ENCODE measurements around the gene LHPP. TPM values are rescaled to one million over a fixed set of nuclear protein-coding genes. Genes with fewer than 3 reads are reported as not detected.
"Not testable (repeated sequence)": the region's sequence is repeated elsewhere in the genome, so short reads cannot be mapped to it uniquely, and the experiment has no call there.

Gene LHPP
- total RNA-seq, 4 donors from 2014 or later = 20.3 to 116 (median 22.4) TPM

DNA sequence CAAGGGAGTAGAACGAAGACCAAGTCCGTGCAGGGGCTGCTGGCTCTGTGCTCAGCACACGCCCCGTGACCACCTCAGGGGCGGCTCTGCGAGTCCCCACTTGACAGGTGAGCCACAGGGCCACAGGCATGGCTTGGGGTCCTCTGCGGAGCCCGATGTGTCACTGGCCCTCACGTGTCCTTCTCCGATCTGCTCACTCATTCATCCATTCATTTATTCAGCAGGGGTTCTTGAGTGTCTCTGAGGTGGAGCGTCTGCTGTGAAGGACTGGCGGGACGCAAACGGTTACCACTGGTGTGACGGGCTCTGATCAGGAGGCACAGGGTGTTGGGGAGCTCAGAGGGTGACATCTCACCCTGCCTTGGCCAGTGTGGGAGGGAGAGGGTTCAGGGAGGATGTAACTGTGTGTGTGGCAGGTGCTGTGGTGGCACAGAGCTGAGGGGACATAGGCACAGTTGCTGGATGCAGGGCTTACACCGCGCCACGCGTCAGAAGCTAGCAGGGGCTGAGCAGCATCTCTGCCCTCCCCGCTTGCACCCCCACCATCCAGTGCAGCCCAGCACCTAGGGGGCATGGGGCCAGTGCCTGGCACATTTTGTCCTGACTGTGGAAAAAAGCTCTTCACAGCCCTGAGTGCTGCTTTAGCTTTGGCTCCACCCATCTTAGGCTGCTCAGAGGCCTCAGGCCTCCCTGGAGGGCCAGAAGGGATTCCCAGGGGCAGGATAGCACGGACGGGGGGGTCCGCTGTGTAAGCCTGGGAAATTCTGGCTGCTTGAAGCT, 116.8 kb downstream of the LHPP start:
- WGBS, 2 donors (ENCODE audit: low coverage in 1 of 2) = 93% methylated on average over 23 of the region's 23 CpGs; no CpG with 5 or more reads in 1 of the 2 donors
- in situ Hi-C loops (cut with MboI; ENCODE audit: low pct_ligation_motif_present in 1 of 4, low pct_unique_long_range_greater_than_20kb in 1 of 4, low sequenced_read_pairs in 3 of 4) = no loop called here
- intact Hi-C loops (cut with DNase I; ENCODE audit: low total_unique reads) = no loop called here
- no peak for DNase-seq
- no peaks in the 10 kb centered on the region for H3K27me3 ChIP-seq
- no peak overlapping the region for H3K4me3 ChIP-seq
- H3K36me3 ChIP-seq = no peaks in the 10 kb centered on the region
- no peak overlapping the region for H3K27ac ChIP-seq
- TF ChIP-seq, protein P1, sequence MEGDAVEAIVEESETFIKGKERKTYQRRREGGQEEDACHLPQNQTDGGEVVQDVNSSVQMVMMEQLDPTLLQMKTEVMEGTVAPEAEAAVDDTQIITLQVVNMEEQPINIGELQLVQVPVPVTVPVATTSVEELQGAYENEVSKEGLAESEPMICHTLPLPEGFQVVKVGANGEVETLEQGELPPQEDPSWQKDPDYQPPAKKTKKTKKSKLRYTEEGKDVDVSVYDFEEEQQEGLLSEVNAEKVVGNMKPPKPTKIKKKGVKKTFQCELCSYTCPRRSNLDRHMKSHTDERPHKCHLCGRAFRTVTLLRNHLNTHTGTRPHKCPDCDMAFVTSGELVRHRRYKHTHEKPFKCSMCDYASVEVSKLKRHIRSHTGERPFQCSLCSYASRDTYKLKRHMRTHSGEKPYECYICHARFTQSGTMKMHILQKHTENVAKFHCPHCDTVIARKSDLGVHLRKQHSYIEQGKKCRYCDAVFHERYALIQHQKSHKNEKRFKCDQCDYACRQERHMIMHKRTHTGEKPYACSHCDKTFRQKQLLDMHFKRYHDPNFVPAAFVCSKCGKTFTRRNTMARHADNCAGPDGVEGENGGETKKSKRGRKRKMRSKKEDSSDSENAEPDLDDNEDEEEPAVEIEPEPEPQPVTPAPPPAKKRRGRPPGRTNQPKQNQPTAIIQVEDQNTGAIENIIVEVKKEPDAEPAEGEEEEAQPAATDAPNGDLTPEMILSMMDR (IDR thresholded peaks at IDR 0.05) = no peak
- TF ChIP-seq POLR2A (IDR thresholded peaks at IDR 0.05) = no peak
- TF ChIP-seq POLR2AphosphoS5 (IDR thresholded peaks at IDR 0.05) = no peak
- TF ChIP-seq EP300 (IDR thresholded peaks at IDR 0.05; ENCODE audit: low read depth) = no peak
- H3K4me1 ChIP-seq = no peaks in the 10 kb centered on the region
- H3K9me3 ChIP-seq = no peaks in the 10 kb centered on the region

DNA sequence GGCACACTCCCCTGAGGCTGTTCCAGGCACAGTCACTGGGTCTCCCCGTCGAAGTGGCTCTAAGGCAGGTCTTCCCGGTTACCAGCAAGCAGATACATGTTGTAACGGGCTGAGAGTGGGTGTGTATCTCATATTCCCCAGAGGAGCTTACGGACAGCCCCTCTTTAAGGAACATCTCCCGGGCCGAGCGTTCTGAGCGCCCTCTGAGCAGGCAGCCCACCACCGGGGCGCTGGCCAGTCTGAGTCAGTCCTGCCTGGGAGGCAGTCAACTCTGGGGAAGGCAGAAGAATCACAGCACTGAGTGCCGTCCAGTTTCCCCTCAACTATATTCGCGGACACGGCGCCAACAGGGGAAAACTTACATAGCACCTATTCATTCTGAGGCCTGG, 117.4 kb downstream of the LHPP start:
- Histone ChIP-seq H3K27me3 (no peaks in the 10 kb centered on the region), H3K36me3 (no peaks in the 10 kb centered on the region), H3K4me3 (no peak overlapping the region), H3K9me3 (no peaks in the 10 kb centered on the region), H3K27ac (no peak overlapping the region), H3K4me1 (no peaks in the 10 kb centered on the region)
- DNase-seq = no peak
- intact Hi-C loops (cut with DNase I; ENCODE audit: low total_unique reads) = no loop called here
- TF ChIP-seq POLR2A (IDR thresholded peaks at IDR 0.05) = no peak
- TF ChIP-seq, protein P1 (IDR thresholded peaks at IDR 0.05) = no peak
- WGBS, 2 donors (ENCODE audit: low coverage in 1 of 2) = 86% methylated on average over 16 of the region's 16 CpGs; no CpG with 5 or more reads in 1 of the 2 donors
- in situ Hi-C loops (cut with MboI; ENCODE audit: low pct_ligation_motif_present in 1 of 4, low pct_unique_long_range_greater_than_20kb in 1 of 4, low sequenced_read_pairs in 3 of 4) = no loop called here

DNA sequence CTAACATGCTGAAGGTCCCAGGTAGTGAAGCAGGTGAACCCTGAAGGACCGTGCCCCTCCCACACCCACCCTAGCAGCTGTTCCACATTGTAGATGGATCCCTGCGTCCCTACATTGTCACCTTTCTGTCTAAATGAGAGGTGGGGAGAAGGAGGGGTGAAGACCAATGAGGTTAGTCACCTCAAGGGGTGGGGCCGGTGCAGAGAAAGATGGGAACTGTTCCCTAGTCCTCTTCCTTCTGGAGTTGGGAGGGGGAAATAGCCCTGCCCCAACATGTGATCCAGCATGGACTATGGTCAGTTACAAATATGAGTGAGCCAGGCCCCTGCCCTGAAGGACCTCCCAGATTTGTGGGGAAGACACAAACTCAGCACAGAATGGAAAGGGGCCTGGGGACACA, 124.5 kb downstream of the LHPP start:
- in situ Hi-C loops (cut with MboI; ENCODE audit: low pct_ligation_motif_present in 1 of 4, low pct_unique_long_range_greater_than_20kb in 1 of 4, low sequenced_read_pairs in 3 of 4) = no loop called here
- TF ChIP-seq EP300 (IDR thresholded peaks at IDR 0.05; ENCODE audit: low read depth) = no peak
- TF ChIP-seq, protein P1 (IDR thresholded peaks at IDR 0.05) = no peak
- no peak for TF ChIP-seq POLR2A (IDR thresholded peaks at IDR 0.05)
- no peak for TF ChIP-seq POLR2AphosphoS5 (IDR thresholded peaks at IDR 0.05)

DNA sequence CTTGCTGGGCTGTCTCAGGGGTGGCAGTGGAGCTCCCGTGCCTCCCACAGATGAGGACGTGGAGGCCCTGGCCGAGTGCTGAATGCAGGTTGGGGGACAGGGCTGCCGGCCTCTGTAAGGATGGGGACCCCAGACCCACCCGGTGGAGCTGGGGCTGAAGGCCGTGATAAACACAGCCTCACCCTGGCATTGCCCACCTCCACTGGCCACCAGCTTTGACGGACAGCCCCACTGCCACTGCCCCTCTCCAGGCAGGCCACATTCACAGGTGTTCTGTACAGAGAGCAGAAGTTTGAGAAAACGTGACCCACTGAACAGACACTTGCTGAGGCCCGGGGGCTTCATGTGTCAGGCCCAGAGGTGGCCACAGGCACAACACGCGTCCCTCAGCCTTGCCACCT, 126.2 kb downstream of the LHPP start:
- H3K4me3 ChIP-seq = no peak overlapping the region
- TF ChIP-seq POLR2AphosphoS5 (IDR thresholded peaks at IDR 0.05) (no peak), EP300 (IDR thresholded peaks at IDR 0.05; ENCODE audit: low read depth) (no peak), POLR2A (IDR thresholded peaks at IDR 0.05) (no peak)
- TF ChIP-seq, protein P1 (IDR thresholded peaks at IDR 0.05) = no peak
- H3K9me3 ChIP-seq = no peaks in the 10 kb centered on the region
- no peaks in the 10 kb centered on the region for H3K27me3 ChIP-seq
- WGBS, 2 donors (ENCODE audit: low coverage in 1 of 2) = 84% methylated on average over 11 of the region's 11 CpGs; no CpG with 5 or more reads in 1 of the 2 donors
- no peaks in the 10 kb centered on the region for H3K36me3 ChIP-seq
- intact Hi-C loops (cut with DNase I; ENCODE audit: low total_unique reads) = no loop called here
- no peak for DNase-seq
- in situ Hi-C loops (cut with MboI; ENCODE audit: low pct_ligation_motif_present in 1 of 4, low pct_unique_long_range_greater_than_20kb in 1 of 4, low sequenced_read_pairs in 3 of 4) = no loop called here
- peaks cover 13 to 21% (median 15%) of the 10 kb centered on the region in 4 donors for H3K4me1 ChIP-seq
- H3K27ac ChIP-seq = no peak overlapping the region

More for the DNA sequence above, 124.5 kb downstream of the LHPP start:
- no peak overlapping the region for H3K27ac ChIP-seq
- H3K27me3 ChIP-seq = no peaks in the 10 kb centered on the region
- no peaks in the 10 kb centered on the region for H3K9me3 ChIP-seq
- H3K4me1 ChIP-seq = peaks cover 13 to 21% (median 15%) of the 10 kb centered on the region in 4 donors
- H3K36me3 ChIP-seq = no peaks in the 10 kb centered on the region
- intact Hi-C loops (cut with DNase I; ENCODE audit: low total_unique reads) = no loop called here
- DNase-seq = no peak
- WGBS, 2 donors (ENCODE audit: low coverage in 1 of 2) = 86 to 90% methylated on average over 2 to 3 of the region's 3 CpGs
- H3K4me3 ChIP-seq = no peak overlapping the region

DNA sequence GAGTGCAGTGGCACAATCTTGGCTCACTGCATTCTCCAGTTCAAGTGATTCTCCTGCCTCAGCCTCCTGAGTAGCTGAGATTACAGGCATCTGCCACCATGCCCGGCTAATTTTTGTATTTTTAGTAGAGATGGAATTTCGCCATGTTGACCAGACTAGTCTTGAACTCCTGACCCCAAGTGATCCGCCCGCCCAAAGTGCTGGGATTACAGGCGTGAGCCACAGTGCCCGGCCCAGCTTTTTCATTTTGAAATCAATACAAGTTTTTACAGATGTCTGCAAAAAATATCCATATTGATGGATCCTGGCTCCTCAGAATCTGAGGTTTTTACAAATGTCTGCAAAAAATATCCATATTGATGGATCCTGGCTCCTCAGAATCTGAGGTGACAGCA, 126.7 kb downstream of the LHPP start:
- peaks cover 13 to 21% (median 15%) of the 10 kb centered on the region in 4 donors for H3K4me1 ChIP-seq
- intact Hi-C loops (cut with DNase I; ENCODE audit: low total_unique reads); H3K27ac ChIP-seq; H3K4me3 ChIP-seq; H3K9me3 ChIP-seq; DNase-seq; H3K36me3 ChIP-seq; H3K27me3 ChIP-seq; in situ Hi-C loops (cut with MboI; ENCODE audit: low pct_ligation_motif_present in 1 of 4, low pct_unique_long_range_greater_than_20kb in 1 of 4, low sequenced_read_pairs in 3 of 4): not testable (repeated sequence)
- WGBS, 2 donors (ENCODE audit: low coverage in 1 of 2) = 79% methylated on average over 6 of the region's 6 CpGs; no CpG with 5 or more reads in 1 of the 2 donors

Data from transverse colon (tissue), 4 donors.